ENCODE results near the gene DNAH3. TPM values are rescaled to one million over a fixed set of nuclear protein-coding genes. Genes with fewer than 3 reads are reported as not detected.
"Not testable (repeated sequence)": the region's sequence is repeated elsewhere in the genome, so short reads cannot be mapped to it uniquely, and the experiment has no call there.

Gene DNAH3
- total RNA-seq, 2 donors from 2014 or later = not detected

- intact Hi-C loops (cut with DNase I) = no loop called here
- DNase-seq (ENCODE audit: low spot score) = no peak
These were observed 189.7 kb downstream of the DNAH3 start for GRCh38 chr16:20960899-20961298.

DNA sequence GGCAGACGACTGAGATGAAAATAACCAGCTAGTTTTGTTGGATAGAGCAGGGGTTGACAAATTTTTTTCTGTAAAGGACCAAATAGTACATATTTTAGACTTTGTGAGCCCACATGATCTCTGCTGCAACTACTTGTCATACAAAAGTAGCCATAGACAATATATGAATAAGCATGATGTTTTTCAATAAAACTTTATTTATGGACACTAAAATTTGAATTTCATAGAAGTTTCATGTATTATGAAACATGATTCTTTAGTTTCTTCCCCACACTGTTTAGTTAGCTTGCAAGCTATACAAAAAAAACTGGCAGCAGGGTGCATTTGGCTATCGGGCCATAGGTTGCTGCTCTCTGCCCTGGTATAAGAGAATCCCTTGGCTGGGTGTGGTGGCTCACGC lies 193.5 kb downstream of the DNAH3 start:
- DNase-seq (ENCODE audit: low spot score) = no peak
- intact Hi-C loops (cut with DNase I) = no loop called here

GRCh38 chr16:20956319-20956718 lies 194.3 kb downstream of the DNAH3 start:
- intact Hi-C loops (cut with DNase I) = no loop called here
- DNase-seq (ENCODE audit: low spot score) = no peak

DNA sequence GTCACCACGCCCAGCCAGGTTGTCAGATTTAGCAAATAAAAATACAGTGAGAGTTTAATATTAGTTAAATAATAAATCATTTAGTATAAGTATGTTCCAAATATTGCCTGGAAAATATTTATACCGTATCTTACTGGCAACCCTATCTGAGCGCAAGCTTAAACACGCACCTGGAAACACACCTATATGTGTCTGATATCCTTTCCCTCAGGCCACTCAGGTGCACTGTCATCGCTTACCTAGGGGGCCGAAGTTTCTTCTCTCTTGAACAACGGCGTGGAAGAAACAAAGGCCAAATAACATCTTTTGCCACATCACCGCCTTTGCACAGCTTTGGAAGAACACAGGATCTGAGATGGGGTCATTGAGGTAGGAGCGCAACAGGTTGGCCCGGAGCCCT lies 196.1 kb downstream of the DNAH3 start:
- DNase-seq (ENCODE audit: low spot score) = peak; percentile 11

DNA sequence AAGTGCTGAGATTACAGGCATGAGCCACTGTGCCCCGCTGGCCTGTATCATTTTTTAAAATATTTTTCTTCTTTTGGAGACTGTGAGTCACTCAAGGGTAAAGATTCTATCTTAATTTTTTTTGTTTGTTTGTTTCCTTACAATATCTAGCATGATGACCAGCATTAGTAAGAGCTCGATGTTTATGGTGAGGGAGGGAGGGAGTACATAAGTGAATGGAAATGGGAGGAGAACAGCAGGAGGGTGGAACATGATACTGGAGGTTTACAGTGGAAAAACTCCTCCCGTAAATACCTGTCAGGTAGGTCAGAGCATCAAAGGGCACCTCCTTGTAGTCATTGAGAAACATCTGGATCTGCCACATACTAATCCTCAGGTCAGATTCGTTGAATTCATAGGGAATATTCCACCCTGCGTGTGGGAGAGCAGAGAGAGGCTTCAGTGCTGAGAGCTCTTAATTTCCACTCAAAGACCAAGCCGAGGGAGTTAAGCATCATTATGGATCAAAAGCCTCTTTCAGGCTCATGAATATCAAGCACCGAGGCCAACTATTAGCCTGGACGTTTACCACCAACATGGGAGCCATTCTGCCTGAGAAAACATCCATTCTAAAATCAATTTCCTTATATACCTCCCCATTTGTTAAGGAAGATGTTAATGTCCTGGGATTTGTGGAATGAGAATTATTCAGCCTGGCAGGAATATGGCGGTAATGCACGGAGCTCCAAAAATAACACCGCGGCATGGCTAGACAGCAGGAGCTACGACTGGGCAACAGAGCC lies 198.3 kb downstream of the DNAH3 start:
- DNase-seq (ENCODE audit: low spot score) = peak; percentile 32
- intact Hi-C loops (cut with DNase I) = loop anchor here in 1 of 2 donors (2.0 kb wide), 1 partner anchor 76 kb away; no protein-coding TSS in a partner anchor

More for the DNA sequence above, 196.1 kb downstream of the DNAH3 start:
- intact Hi-C loops (cut with DNase I) = no loop called here

DNA sequence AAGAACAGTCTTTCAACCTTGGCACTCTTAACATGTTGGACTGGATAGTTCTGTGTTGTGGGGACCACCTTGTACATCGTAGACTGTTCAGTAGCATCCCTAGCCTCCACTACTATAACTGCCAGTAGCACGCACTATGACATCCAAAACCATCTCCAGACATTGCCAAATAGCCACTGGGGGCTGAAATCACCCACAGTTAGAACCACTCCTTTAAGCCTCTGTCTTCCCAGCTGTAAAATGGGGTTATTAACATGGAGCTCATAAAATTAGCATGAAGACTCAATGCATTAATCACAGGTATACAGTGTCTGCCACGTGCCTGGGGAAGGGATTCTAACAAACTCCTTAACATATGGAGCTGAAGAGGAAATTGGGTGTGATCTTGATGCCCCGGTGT lies 200.4 kb downstream of the DNAH3 start:
- intact Hi-C loops (cut with DNase I) = no loop called here
- peak; percentile 5 for DNase-seq (ENCODE audit: low spot score)

DNA sequence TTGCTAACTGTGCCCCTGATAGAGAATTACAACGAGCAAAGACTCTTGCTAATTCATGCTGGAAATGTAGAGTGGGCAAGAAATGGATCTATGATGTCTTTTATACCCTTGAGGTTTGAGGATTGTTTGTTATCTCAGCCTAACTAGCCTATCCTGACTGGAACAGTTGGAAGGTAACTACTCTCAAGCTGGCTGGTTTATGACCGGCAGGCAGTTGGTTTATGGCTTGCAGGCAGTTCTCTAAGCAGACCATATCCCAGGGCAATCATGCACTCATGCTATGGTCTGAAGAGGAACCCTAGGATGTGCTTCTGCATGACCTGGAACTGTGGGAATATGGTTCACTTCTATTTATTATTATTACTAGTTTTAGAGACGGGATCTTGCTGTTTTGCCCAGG lies 201.0 kb downstream of the DNAH3 start:
- no peak for DNase-seq (ENCODE audit: low spot score)
- intact Hi-C loops (cut with DNase I) = no loop called here

DNA sequence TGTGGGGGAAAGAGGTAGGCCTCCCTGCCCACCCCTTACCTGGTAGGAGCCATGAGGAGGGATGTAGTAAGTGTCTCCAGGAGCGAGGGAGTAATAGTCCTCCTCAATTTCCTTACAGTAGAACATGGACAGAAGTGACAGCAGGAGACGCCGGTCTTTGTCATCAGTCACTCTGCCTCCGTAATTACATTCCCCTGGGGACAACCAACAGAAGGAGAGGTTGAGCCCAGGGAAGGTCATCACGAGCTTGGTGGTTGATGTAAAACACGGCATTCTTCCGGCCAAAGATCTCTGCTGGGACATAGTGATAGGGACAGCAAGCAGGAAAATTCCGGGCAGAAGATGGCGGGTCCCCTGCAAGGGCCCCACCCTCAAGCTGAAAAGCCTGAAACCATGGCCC lies 202.2 kb downstream of the DNAH3 start:
- intact Hi-C loops (cut with DNase I) = no loop called here
- no peak for DNase-seq (ENCODE audit: low spot score)

GRCh38 chr16:20946015-20946629 lies 204.5 kb downstream of the DNAH3 start:
- intact Hi-C loops (cut with DNase I) = no loop called here
- DNase-seq (ENCODE audit: low spot score) = no peak

- DNase-seq (ENCODE audit: low spot score); intact Hi-C loops (cut with DNase I): not testable (repeated sequence)
These were observed 205.1 kb downstream of the DNAH3 start for GRCh38 chr16:20945575-20945875.

DNA sequence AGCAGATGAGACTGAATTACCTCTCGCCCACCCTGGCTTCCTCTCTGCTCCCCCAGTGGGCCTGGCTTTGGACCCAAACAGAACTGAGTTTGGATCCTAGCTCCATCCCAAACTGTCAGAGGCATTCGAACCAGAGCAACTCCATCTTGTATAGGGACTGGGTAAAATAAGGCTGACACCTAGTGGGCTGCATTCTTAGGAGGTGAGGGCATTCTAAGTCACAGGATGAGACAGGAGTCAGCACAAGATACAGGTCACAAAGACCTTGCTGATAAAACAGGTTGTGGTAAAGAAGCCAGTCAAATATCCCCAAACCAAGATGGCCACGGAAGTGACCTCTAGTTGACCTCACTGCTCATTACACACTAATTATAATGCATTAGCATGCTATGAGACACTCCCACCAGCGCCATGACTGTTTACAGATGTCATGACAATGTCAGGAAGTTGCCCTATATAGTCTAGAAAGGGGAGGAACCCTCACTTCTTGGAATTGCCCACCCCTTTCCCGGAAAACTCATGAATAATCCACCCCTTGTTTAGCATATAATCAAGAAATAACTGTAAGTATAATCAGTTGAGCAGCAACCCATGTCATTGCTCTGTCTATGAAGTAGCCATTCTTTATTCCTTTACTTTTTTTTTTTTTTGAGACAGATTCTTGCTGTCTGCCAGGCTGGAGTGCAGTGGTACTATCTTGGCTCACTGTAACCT lies 205.6 kb downstream of the DNAH3 start:
- DNase-seq (ENCODE audit: low spot score) = no peak
- intact Hi-C loops (cut with DNase I) = no loop called here

DNA sequence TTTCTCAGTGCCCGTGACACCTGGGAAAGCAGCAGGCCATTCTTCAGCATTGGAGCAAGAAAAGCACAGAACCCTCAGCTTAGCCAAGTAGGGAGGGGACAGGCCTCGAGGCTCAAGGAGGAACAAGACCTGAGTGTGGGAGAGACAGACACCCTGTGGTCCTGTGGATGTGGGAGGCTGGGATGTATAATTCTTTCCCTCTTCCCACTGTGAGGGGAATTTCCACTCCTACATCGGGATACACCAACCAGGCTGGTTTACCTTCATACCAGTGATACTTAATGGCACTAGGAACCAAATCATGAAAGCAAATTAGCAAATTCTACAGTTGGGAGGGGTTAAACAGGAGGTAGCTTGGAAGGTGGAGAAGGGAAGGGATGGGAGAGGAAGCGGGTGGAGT lies 208.4 kb downstream of the DNAH3 start:
- intact Hi-C loops (cut with DNase I) = no loop called here

DNA sequence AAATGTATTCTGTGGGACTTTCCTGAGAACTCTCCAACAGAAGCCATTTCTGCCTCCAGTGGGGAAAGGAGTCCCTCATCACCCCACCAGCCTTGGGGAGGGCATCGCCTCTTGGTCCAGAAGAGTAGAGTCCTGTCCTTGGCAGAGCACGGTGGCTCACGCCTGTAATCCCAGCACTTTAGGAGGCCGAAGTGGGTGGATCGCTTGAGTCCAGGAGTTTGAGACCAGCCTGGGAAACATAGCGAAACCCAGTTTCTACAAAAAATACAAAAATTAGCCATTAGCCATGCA lies 209.1 kb downstream of the DNAH3 start:
- intact Hi-C loops (cut with DNase I) = no loop called here
- no peak for DNase-seq (ENCODE audit: low spot score)

More for the DNA sequence above, 208.4 kb downstream of the DNAH3 start:
- DNase-seq (ENCODE audit: low spot score) = no peak

DNA sequence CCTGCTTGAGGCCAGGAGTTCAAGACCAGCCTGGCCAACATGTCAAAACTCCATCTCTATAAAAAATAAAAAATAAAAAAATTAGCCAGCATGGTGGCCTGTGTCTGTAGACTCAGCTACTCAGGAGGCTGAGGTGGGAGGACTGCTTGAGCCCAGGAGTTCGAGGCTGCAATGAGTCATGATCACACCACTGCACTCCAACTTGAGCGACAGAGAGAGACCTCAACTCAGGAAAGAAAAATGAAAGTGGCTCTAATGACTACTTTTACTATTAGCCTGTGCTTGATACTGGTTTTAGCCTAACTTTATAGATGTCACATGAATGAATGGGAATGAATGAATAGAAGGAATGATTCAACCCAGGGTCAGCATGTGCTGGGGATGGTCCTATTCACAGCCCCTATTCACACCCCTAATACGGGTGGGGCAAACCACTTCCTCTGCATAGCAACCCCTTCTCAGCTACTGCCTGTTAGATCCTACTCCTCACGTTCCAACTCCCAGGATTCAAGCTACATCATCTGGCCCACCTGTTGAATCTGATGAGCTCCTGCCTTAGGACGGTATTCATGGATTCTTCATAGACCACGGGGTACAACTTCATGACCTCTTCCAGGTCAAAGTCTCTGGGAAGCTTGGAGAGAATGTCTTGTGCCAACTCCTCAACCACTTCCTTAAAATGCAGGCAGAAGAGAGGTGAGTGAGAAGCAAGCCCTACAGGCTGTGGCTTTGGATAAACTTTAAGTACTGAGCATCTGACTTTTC lies 209.6 kb downstream of the DNAH3 start:
- DNase-seq (ENCODE audit: low spot score) = no peak
- intact Hi-C loops (cut with DNase I) = no loop called here

- intact Hi-C loops (cut with DNase I) = loop anchor here in 1 of 2 donors (10.0 kb wide), 1 partner anchor 55 kb away; no protein-coding TSS in a partner anchor
- no peak for DNase-seq (ENCODE audit: low spot score)
These were observed 211.0 kb downstream of the DNAH3 start for GRCh38 chr16:20939611-20940010.

DNA sequence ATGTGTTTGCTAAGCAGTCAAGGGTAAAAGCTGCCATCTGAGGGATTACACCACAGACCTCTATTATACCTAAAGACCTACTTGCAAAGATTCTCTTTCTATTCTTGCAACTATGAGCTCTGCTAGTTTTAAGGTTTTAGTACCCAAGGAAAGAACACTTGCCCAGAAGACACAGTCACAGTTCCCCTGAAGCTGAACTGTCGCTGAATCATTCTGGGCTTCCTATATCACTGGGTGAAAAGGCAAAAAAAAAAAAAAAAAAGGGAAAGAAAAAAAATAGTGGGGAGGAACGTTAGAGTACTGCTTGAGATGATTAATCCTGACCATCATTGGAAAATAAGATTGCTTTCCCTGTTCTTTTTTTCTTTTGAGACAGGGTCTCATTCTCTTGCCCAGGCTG lies 212.2 kb downstream of the DNAH3 start:
- DNase-seq (ENCODE audit: low spot score) = no peak
- intact Hi-C loops (cut with DNase I) = loop anchor here in 1 of 2 donors (10.0 kb wide), 1 partner anchor 56 kb away; no protein-coding TSS in a partner anchor

GRCh38 chr16:20937736-20938135 lies 212.9 kb downstream of the DNAH3 start:
- intact Hi-C loops (cut with DNase I) = loop anchor here in 1 of 2 donors (10.0 kb wide), 1 partner anchor 57 kb away; no protein-coding TSS in a partner anchor
- no peak for DNase-seq (ENCODE audit: low spot score)

DNA sequence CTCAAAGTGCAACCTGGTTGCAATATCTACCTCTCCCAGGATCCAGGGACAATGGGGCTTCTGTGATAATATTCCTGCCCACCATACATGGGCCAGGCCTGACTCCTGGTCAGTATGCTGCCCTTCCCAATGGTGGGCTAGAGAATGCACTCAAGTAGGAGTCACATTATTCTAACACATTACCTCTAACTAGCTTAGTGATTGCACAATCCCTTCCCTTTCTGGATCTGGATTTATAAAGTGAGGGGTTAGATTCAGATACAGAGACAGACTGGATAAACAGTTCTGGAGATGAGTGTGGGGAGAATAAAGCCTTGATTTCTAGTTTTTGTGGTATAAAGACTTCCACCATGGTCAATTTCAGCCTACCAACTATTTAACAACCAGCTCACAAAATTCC lies 217.1 kb downstream of the DNAH3 start:
- intact Hi-C loops (cut with DNase I) = loop anchor here in 1 of 2 donors (10.0 kb wide), 1 partner anchor 61 kb away; no protein-coding TSS in a partner anchor
- DNase-seq (ENCODE audit: low spot score) = no peak

DNA sequence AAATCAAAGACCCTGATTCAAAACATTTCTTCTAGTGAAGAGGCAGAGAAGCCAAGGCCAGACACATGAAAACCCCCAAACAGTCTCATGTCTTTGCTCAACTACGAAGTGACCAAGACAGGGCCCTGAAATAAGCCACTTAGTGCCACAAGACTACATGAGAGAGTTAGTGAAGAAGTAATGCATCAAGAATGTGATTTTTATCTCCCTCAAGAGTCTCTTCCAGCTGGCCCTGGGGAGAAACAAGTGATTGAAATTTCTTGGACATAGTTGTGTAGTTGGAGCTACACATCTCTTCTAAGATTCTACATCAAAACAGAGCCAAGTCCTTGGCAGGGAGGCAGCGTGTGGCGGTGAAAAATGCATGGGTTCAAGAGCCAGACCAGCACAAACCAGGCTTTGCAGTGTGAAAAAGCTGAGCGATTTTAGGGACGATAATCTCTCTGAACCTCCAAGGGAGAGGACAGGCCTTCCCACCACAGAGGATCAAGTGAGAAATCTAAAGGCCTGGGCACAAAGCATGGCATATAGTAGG lies 219.5 kb downstream of the DNAH3 start:
- no peak for DNase-seq (ENCODE audit: low spot score)
- intact Hi-C loops (cut with DNase I) = loop anchor here in 1 of 2 donors (10.0 kb wide), 1 partner anchor 64 kb away; no protein-coding TSS in a partner anchor
